NCI-H1417 (cell line): ENCODE results near the gene PCED1B.
"Not testable (repeated sequence)": the region's sequence is repeated elsewhere in the genome, so short reads cannot be mapped to it uniquely, and the experiment has no call there.

ENCODE experiments used
- DNase-seq, 3 experiments: peaks; one replicate each; lab custom pipeline; 2025; lab: John Stamatoyannopoulos, UW

Gene PCED1B

GRCh38 chr12:47079468-47079980 lies at the start of gene PCED1B, which contains the start of gene AMIGO2:
Gene PCED1B, plus strand, starts transcription at chr12:47079621. Its CDS starts 155,443 bp downstream, at chr12:47235064.
Gene AMIGO2, minus strand, starts transcription at chr12:47079959. Its CDS starts 957 bp downstream, at chr12:47079002.
- DNase-seq = peak in 2 of 3 experiments; percentile 76 to 87

GRCh38 chr12:47029903-47030302 lies 49.5 kb upstream of the PCED1B start:
- DNase-seq = no peak

GRCh38 chr12:47032644-47033043 lies 46.8 kb upstream of the PCED1B start:
- peak in 2 of 3 experiments; percentile 36 to 84 for DNase-seq

- DNase-seq = no peak
These were observed 46.3 kb upstream of the PCED1B start for GRCh38 chr12:47033081-47033480.

- DNase-seq = no peak
These were observed 45.4 kb upstream of the PCED1B start for GRCh38 chr12:47033789-47034555.

- DNase-seq = no peak
These were observed 44.8 kb upstream of the PCED1B start for GRCh38 chr12:47034661-47035060.

- DNase-seq = no peak
These were observed 43.9 kb upstream of the PCED1B start for GRCh38 chr12:47035484-47035883.

GRCh38 chr12:47038270-47038748 lies 41.1 kb upstream of the PCED1B start:
- DNase-seq = no peak

- no peak for DNase-seq
These were observed 40.3 kb upstream of the PCED1B start for GRCh38 chr12:47039079-47039478.

GRCh38 chr12:47039756-47040155 lies 39.7 kb upstream of the PCED1B start:
- no peak for DNase-seq

GRCh38 chr12:47041327-47041726 lies 38.1 kb upstream of the PCED1B start:
- no peak for DNase-seq

GRCh38 chr12:47048541-47048940 lies 30.9 kb upstream of the PCED1B start:
- no peak for DNase-seq

GRCh38 chr12:47051291-47051690 lies 28.1 kb upstream of the PCED1B start:
- not testable (repeated sequence) for DNase-seq

- DNase-seq = no peak
These were observed 27.1 kb upstream of the PCED1B start for GRCh38 chr12:47052274-47052673.

GRCh38 chr12:47053961-47054360 lies 25.5 kb upstream of the PCED1B start:
- no peak for DNase-seq

GRCh38 chr12:47054659-47055058 lies 24.8 kb upstream of the PCED1B start:
- DNase-seq = no peak

- DNase-seq = not testable (repeated sequence)
These were observed 23.6 kb upstream of the PCED1B start for GRCh38 chr12:47055856-47056255.

GRCh38 chr12:47056944-47057343 lies 22.5 kb upstream of the PCED1B start:
- not testable (repeated sequence) for DNase-seq

- DNase-seq = not testable (repeated sequence)
These were observed 20.8 kb upstream of the PCED1B start for GRCh38 chr12:47058640-47059039.

GRCh38 chr12:47065546-47065945 lies 13.9 kb upstream of the PCED1B start:
- DNase-seq = no peak

- no peak for DNase-seq
These were observed 13.0 kb upstream of the PCED1B start for GRCh38 chr12:47066278-47067025.

GRCh38 chr12:47067176-47067575 lies 12.2 kb upstream of the PCED1B start:
- DNase-seq = no peak
